Fibroblast of gingiva (primary cell): Measurements from ENCODE around the gene FMR1NB.

Experiments used
- DNase-seq: peaks from one replicate; pipeline ENCODE4 v3.0.0-alpha.2; 2011; ENCODE audit warnings: low read depth

The FMR1NB gene

DNA sequence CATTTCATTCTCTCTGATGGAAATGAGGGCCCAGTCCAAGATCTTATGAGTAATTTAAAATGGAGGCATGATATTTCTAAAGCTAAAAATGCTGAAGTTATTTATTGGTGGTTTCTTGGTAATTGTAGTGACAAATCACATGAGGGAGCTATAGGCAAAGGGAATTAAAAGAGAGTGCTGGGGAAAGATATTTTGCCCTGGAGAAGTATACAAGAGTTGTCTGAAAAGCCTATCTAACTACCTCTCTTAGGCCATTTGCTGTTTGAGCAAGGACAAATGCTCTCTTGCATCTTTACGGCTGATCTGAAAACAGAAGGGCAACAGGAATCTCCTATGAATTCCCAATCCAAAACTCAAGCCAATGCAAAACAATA is 89.4 kb downstream of the FMR1NB start:
- no peak for DNase-seq
